ENCODE results near the gene PML.
A peak's percentile ranks its signal among the peaks of the same experiment; 100 is the strongest.

PML gene, protein sequence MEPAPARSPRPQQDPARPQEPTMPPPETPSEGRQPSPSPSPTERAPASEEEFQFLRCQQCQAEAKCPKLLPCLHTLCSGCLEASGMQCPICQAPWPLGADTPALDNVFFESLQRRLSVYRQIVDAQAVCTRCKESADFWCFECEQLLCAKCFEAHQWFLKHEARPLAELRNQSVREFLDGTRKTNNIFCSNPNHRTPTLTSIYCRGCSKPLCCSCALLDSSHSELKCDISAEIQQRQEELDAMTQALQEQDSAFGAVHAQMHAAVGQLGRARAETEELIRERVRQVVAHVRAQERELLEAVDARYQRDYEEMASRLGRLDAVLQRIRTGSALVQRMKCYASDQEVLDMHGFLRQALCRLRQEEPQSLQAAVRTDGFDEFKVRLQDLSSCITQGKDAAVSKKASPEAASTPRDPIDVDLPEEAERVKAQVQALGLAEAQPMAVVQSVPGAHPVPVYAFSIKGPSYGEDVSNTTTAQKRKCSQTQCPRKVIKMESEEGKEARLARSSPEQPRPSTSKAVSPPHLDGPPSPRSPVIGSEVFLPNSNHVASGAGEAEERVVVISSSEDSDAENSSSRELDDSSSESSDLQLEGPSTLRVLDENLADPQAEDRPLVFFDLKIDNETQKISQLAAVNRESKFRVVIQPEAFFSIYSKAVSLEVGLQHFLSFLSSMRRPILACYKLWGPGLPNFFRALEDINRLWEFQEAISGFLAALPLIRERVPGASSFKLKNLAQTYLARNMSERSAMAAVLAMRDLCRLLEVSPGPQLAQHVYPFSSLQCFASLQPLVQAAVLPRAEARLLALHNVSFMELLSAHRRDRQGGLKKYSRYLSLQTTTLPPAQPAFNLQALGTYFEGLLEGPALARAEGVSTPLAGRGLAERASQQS

DNA sequence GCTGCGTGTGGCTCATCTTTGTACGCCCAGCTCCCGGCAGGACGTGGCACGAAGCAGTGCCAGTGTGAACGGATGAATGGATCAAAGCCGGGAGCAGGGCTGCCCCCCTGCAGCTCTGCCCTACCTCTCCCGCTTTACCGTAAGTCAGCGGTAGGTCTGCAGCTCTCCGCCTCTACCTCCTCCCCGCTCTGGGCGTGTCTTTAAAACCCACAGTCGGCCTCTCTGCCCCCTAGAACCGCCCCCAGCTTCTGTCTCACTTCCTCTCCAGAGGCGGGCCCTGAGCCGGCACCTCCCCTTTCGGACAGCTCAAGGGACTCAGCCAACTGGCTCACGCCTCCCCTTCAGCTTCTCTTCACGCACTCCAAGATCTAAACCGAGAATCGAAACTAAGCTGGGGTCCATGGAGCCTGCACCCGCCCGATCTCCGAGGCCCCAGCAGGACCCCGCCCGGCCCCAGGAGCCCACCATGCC lies at the start of gene PML:
Gene PML (plus strand): TSS at position 304 of the 471 bp plus-strand sequence. CDS start 97 bp downstream, at position 401.
- TF ChIP-seq TAF1 (IDR thresholded peaks at IDR 0.05; ENCODE audit: low read depth): peak; percentile 46; the same call in 1 of the 2 replicates
- TF ChIP-seq, protein P1, sequence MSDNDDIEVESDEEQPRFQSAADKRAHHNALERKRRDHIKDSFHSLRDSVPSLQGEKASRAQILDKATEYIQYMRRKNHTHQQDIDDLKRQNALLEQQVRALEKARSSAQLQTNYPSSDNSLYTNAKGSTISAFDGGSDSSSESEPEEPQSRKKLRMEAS (IDR thresholded peaks at IDR 0.05): peak; percentile 24
- TF ChIP-seq YY1 (IDR thresholded peaks at IDR 0.05; ENCODE audit: low read depth): no peak

DNA sequence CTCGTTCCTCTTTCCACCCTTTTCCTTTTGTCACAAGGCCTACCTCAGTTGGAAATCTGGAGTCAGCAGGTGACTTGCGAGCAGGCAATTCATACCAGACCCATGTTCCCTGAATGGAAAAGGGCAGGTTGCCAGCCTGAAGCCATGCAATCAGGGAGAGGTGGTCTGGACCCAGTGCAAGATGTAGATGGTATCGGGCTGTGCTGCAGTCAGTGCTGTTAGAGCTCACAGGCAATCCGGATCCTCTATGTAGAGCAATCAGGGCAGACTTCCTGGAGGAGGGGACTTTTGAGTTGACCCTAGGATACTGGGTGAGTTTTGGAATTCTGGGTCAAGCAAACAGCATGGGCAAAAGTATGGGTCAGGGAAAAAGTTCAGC lies 49.4 kb upstream of the PML start:
- no peak for TF ChIP-seq TEAD4 (IDR thresholded peaks at IDR 0.05)
- TF ChIP-seq TCF12 (IDR thresholded peaks at IDR 0.05; ENCODE audit: low read depth): no peak
- no peak for TF ChIP-seq FOXM1 (IDR thresholded peaks at IDR 0.05; ENCODE audit: borderline replicate concordance, low read depth)
- no peak for TF ChIP-seq EP300 (IDR thresholded peaks at IDR 0.05; ENCODE audit: borderline replicate concordance)
- TF ChIP-seq YY1 (IDR thresholded peaks at IDR 0.05; ENCODE audit: low read depth): no peak
- TF ChIP-seq, protein P2, sequence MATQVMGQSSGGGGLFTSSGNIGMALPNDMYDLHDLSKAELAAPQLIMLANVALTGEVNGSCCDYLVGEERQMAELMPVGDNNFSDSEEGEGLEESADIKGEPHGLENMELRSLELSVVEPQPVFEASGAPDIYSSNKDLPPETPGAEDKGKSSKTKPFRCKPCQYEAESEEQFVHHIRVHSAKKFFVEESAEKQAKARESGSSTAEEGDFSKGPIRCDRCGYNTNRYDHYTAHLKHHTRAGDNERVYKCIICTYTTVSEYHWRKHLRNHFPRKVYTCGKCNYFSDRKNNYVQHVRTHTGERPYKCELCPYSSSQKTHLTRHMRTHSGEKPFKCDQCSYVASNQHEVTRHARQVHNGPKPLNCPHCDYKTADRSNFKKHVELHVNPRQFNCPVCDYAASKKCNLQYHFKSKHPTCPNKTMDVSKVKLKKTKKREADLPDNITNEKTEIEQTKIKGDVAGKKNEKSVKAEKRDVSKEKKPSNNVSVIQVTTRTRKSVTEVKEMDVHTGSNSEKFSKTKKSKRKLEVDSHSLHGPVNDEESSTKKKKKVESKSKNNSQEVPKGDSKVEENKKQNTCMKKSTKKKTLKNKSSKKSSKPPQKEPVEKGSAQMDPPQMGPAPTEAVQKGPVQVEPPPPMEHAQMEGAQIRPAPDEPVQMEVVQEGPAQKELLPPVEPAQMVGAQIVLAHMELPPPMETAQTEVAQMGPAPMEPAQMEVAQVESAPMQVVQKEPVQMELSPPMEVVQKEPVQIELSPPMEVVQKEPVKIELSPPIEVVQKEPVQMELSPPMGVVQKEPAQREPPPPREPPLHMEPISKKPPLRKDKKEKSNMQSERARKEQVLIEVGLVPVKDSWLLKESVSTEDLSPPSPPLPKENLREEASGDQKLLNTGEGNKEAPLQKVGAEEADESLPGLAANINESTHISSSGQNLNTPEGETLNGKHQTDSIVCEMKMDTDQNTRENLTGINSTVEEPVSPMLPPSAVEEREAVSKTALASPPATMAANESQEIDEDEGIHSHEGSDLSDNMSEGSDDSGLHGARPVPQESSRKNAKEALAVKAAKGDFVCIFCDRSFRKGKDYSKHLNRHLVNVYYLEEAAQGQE (IDR thresholded peaks at IDR 0.05; ENCODE audit: low read depth): no peak
- TF ChIP-seq CREB1 (IDR thresholded peaks at IDR 0.05; ENCODE audit: low read depth): no peak
- no peak for TF ChIP-seq CEBPB (IDR thresholded peaks at IDR 0.05)
- TF ChIP-seq TAF1 (IDR thresholded peaks at IDR 0.05; ENCODE audit: low read depth): no peak
- TF ChIP-seq, protein P1 (IDR thresholded peaks at IDR 0.05): no peak
- no peak for TF ChIP-seq ZBTB7A (IDR thresholded peaks at IDR 0.05; ENCODE audit: low read depth)
- TF ChIP-seq, protein P3, sequence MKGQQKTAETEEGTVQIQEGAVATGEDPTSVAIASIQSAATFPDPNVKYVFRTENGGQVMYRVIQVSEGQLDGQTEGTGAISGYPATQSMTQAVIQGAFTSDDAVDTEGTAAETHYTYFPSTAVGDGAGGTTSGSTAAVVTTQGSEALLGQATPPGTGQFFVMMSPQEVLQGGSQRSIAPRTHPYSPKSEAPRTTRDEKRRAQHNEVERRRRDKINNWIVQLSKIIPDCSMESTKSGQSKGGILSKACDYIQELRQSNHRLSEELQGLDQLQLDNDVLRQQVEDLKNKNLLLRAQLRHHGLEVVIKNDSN (IDR thresholded peaks at IDR 0.05): no peak
- no peak for TF ChIP-seq NFIC (IDR thresholded peaks at IDR 0.05)
- no peak for TF ChIP-seq EGR1 (IDR thresholded peaks at IDR 0.05)

DNA sequence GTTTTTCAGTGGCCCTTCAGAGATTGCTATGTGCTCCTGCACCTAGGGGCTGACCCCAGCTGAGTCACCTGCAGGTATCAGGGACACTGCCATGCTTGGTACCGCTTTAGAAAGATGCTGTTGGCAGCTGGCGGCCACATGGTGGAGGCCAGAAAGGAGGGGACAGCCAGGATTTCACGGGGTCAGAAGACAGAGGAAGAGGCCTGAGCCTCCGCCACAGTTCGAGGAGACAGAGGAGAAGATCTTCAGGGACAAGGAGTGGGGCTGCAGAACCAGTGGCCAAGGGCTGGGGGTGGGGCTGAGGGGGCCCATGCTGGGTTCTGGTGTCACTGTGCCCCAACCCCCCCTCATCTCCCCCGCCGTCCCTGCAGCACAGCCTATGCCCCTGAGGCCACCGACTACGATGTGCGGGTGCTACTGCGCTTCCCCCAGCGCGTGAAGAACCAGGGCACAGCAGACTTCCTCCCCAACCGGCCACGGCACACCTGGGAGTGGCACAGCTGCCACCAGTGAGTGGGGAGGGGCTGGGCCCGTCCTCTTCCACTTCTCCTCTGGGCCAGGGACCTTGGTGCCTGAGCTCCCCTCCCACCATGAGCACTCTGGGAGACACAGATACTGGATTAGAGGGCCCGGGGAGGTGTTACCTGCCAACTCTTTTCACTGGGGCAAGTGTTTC lies 48.3 kb upstream of the PML start:
- no peak for TF ChIP-seq RAD21 (IDR thresholded peaks at IDR 0.05; ENCODE audit: low read depth)
- TF ChIP-seq NFIC (IDR thresholded peaks at IDR 0.05): no peak
- no peak for TF ChIP-seq TEAD4 (IDR thresholded peaks at IDR 0.05)
- TF ChIP-seq YY1 (IDR thresholded peaks at IDR 0.05; ENCODE audit: low read depth): no peak
- TF ChIP-seq, protein P2 (IDR thresholded peaks at IDR 0.05; ENCODE audit: low read depth): no peak
- TF ChIP-seq FOXM1 (IDR thresholded peaks at IDR 0.05; ENCODE audit: borderline replicate concordance, low read depth): no peak
- TF ChIP-seq, protein P3 (IDR thresholded peaks at IDR 0.05): no peak
- no peak for TF ChIP-seq ZBTB7A (IDR thresholded peaks at IDR 0.05; ENCODE audit: low read depth)
- TF ChIP-seq CEBPB (IDR thresholded peaks at IDR 0.05): no peak
- TF ChIP-seq TCF12 (IDR thresholded peaks at IDR 0.05; ENCODE audit: low read depth): no peak
- TF ChIP-seq EGR1 (IDR thresholded peaks at IDR 0.05): no peak
- no peak for TF ChIP-seq CREB1 (IDR thresholded peaks at IDR 0.05; ENCODE audit: low read depth)
- TF ChIP-seq, protein P1 (IDR thresholded peaks at IDR 0.05): no peak
- no peak for TF ChIP-seq EP300 (IDR thresholded peaks at IDR 0.05; ENCODE audit: borderline replicate concordance)
- TF ChIP-seq TAF1 (IDR thresholded peaks at IDR 0.05; ENCODE audit: low read depth): no peak

DNA sequence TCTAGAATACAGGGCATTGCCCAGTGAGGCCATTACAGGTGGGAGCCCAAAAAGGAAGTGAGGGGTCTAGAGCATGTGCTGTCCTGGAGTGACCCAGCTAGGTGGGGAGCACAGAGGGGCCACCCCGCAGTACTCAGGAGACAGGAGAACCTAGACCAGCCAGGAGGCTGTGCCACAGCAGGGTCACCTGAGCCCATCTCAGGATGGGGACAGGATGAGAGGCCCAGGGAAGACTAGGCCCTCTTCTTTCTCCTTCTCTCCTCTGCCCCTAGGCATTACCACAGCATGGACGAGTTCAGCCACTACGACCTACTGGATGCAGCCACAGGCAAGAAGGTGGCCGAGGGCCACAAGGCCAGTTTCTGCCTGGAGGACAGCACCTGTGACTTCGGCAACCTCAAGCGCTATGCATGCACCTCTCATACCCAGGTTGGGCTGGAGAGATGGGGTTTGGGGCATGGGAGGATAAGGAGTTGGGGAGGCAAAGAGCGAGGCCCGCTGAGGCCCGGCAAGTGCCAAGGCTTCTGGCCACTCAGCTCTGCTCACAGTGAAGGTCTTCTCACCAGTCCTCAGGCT lies 47.6 kb upstream of the PML start:
- TF ChIP-seq, protein P2 (IDR thresholded peaks at IDR 0.05; ENCODE audit: low read depth): no peak
- TF ChIP-seq EP300 (IDR thresholded peaks at IDR 0.05; ENCODE audit: borderline replicate concordance) (no peak), FOXM1 (IDR thresholded peaks at IDR 0.05; ENCODE audit: borderline replicate concordance, low read depth) (no peak), CEBPB (IDR thresholded peaks at IDR 0.05) (no peak), RAD21 (IDR thresholded peaks at IDR 0.05; ENCODE audit: low read depth) (no peak), CREB1 (IDR thresholded peaks at IDR 0.05; ENCODE audit: low read depth) (no peak), TCF12 (IDR thresholded peaks at IDR 0.05; ENCODE audit: low read depth) (no peak), ZBTB7A (IDR thresholded peaks at IDR 0.05; ENCODE audit: low read depth) (no peak), TEAD4 (IDR thresholded peaks at IDR 0.05) (no peak), YY1 (IDR thresholded peaks at IDR 0.05; ENCODE audit: low read depth) (no peak), TAF1 (IDR thresholded peaks at IDR 0.05; ENCODE audit: low read depth) (no peak)
- TF ChIP-seq, protein P1 (IDR thresholded peaks at IDR 0.05): no peak
